Aorta (tissue), 5 donors: Measurements from ENCODE around the gene CCDC157. TPM values are rescaled to one million over a fixed set of nuclear protein-coding genes. Genes with fewer than 3 reads are reported as not detected.

Source experiments
- ATAC-seq: fragments of 200-7000 bp; cut with Tn5 transposase; one replicate; pipeline ENCODE4 v1.9.1; 2022; ENCODE audit warnings: moderate library complexity; ENCODE audit not compliant: low FRiP score
- DNase-seq, 2 donors: peaks; one replicate each; pipeline ENCODE4 v3.0.0-alpha.2; 2020
- H3K27ac ChIP-seq, 2 donors: one replicate each; pipeline ENCODE4 v1.5.1; 2013; ENCODE audit warnings: low read length in 2 of 2, mild to moderate bottlenecking in 2 of 2, moderate library complexity in 2 of 2, control low read depth in 1 of 2, inconsistent platforms in 1 of 2, low read depth in 1 of 2
- H3K27me3 ChIP-seq, 2 donors: one replicate each; pipeline ENCODE4 v1.6.1; 2013; ENCODE audit warnings: control low read depth in 1 of 2, low read length in 1 of 2, mild to moderate bottlenecking in 1 of 2, moderate library complexity in 1 of 2; ENCODE audit not compliant: insufficient read depth in 2 of 2, control insufficient read depth in 1 of 2
- H3K36me3 ChIP-seq, 2 donors: one replicate each; pipeline ENCODE4 v1.6.1; 2013; ENCODE audit warnings: control low read depth in 1 of 2, low read length in 1 of 2, mild to moderate bottlenecking in 1 of 2; ENCODE audit not compliant: insufficient read depth in 2 of 2, control insufficient read depth in 1 of 2
- H3K4me1 ChIP-seq, 2 donors: one replicate each; pipeline ENCODE4 v1.6.1; 2013; ENCODE audit warnings: low read length in 2 of 2, control low read depth in 1 of 2, mild to moderate bottlenecking in 1 of 2, moderate library complexity in 1 of 2; ENCODE audit not compliant: insufficient read depth in 2 of 2, control insufficient read depth in 1 of 2
- H3K4me3 ChIP-seq, 2 donors: one replicate each; pipeline ENCODE4 v1.5.1; 2013; ENCODE audit warnings: low read length in 2 of 2, control low read depth in 1 of 2, mild to moderate bottlenecking in 1 of 2
- H3K9me3 ChIP-seq: one replicate; pipeline ENCODE4 v1.6.1; 2013; ENCODE audit warnings: mild to moderate bottlenecking, low read length; ENCODE audit not compliant: control insufficient read depth
- WGBS, 2 donors: extraction: QIAGEN DNeasy Blood & Tissue Kit; methylation state at CpG; one replicate each; pipeline ENCODE4 v1.1.7; 2013; 5-methylcytosine and 5-hydroxymethylcytosine counted together
- intact Hi-C, 2 donors: fragments of 100-400 bp; cut with DNase I; formaldehyde crosslinking; loops; one replicate each; pipeline versions ENCODE4 v1.14.2 to v1.15.0; 2022
- long read RNA-seq, 2 donors: library from polyadenylated mRNA; unstranded; transcript quantifications; one replicate each; pipeline ENCODE4 v2.0.0, GENCODE V29; 2020 to 2021
- polyA plus RNA-seq, 2 donors: library from polyadenylated mRNA; stranded (reverse); fragments of 200-250 nt; gene quantifications; one replicate each; pipeline ENCODE4 v1.2.3, GENCODE V29; 2013
- total RNA-seq, 2 donors: library from RNA; stranded (reverse); fragmentation: NEBNext Ultra II Directional; extraction: Animal tissue kit (Norgen Biotek cat#: 25700); gene quantifications; one replicate each; pipeline ENCODE4 v1.2.1, GENCODE V29; 2021
- donor health status: healthy with polysubstance abuse.
- donor health status: Bipolar disorder and iron deficiency.
- donor health status: DM: no; HTN: no; CAD: no.
- donor health status: DM: no; HTN: no; CAD: no.
- donor health status: DM: yes; HTN: yes; CAD: no.

Gene CCDC157
- total RNA-seq, result 1 to 10 TPM in 1 of 2 donors, under 1 TPM in 1; 0.87 to 2.4 TPM
- 1 to 10 TPM; 1.0 to 3.6 TPM for polyA plus RNA-seq
- long read RNA-seq, donor 1, transcript CCDC157-202 (3 exons, 1,759 nt), result major isoform, 5 of 7 reads
- long read RNA-seq, donor 1, partial matches to known transcripts, result 0 of 7 reads
- long read RNA-seq, donor 1, other reads (novel, unspliced or antisense), result 2 of 7 reads
- long read RNA-seq, donor 2, partial matches to known transcripts, result 0 of 6 reads
- long read RNA-seq, donor 2, other reads (novel, unspliced or antisense), result 6 of 6 reads

- H3K9me3 ChIP-seq, result no peaks in the 10 kb centered on the region
These were observed at the start of gene CCDC157, which contains the start of gene SF3A1 for GRCh38 chr22:30356449-30357235. TSS of gene CCDC157 (plus strand) at chr22:30357007. CDS start at chr22:30366001, 8,994 bp downstream. TSS of gene SF3A1 (minus strand) at chr22:30356894. CDS start at chr22:30356792, 102 bp downstream.

GRCh38 chr22:30307041-30307574, 49.7 kb upstream of the CCDC157 start:
- H3K4me3 ChIP-seq, result no peak overlapping the region
- 93 to 95% methylated on average over 4 of the region's 4 CpGs for WGBS, 2 donors
- DNase-seq (peak in 1 of 2 donors; percentile 13), ATAC-seq (no peak)
- intact Hi-C loops, result no loop called here
- H3K27ac ChIP-seq, result no peak overlapping the region
- no peaks in the 10 kb centered on the region for H3K9me3 ChIP-seq
- H3K4me1 ChIP-seq, result peaks cover 12 to 22% of the 10 kb centered on the region in 2 donors
- H3K36me3 ChIP-seq, result no peaks in the 10 kb centered on the region
- no peaks in the 10 kb centered on the region for H3K27me3 ChIP-seq

More at GRCh38 chr22:30356449-30357235, at the start of gene CCDC157, which contains the start of gene SF3A1:
- peaks cover 4 to 6% of the 10 kb centered on the region in 2 donors for H3K36me3 ChIP-seq
- peak within 1 kb of the TSS; percentile 53 to 71 for H3K4me3 ChIP-seq
- H3K4me1 ChIP-seq, result no peaks in the 10 kb centered on the region
- intact Hi-C loops, result loop anchor here in 1 of 2 donors (2.0 kb wide), 3 partner anchors 30 to 68 kb away; partner anchors contain the start of genes CASTOR1, RNF215 and TBC1D10A
- H3K27me3 ChIP-seq, result no peaks in the 10 kb centered on the region
- peak; percentile 98 for ATAC-seq
- peak; percentile 94 to 97 for DNase-seq
- WGBS, 2 donors, result 0 to 1% methylated on average over 75 to 91 of the region's 91 CpGs
- peak within 1 kb of the TSS in 1 of 2 donors; percentile 90 for H3K27ac ChIP-seq

GRCh38 chr22:30308093-30308492, 48.7 kb upstream of the CCDC157 start:
- no peak overlapping the region for H3K27ac ChIP-seq
- ATAC-seq, result no peak
- no peak overlapping the region for H3K4me3 ChIP-seq
- peaks cover 12 to 24% of the 10 kb centered on the region in 2 donors for H3K4me1 ChIP-seq
- WGBS, 2 donors, result 72 to 74% methylated on average over 2 of the region's 2 CpGs
- intact Hi-C loops, result no loop called here
- no peaks in the 10 kb centered on the region for H3K9me3 ChIP-seq
- no peaks in the 10 kb centered on the region for H3K36me3 ChIP-seq
- DNase-seq, result peak in 1 of 2 donors; percentile 18
- no peaks in the 10 kb centered on the region for H3K27me3 ChIP-seq

- no peak overlapping the region for H3K4me3 ChIP-seq
- ATAC-seq (no peak), DNase-seq (peak in 1 of 2 donors; percentile 43)
- no peaks in the 10 kb centered on the region for H3K27me3 ChIP-seq
- intact Hi-C loops, result no loop called here
- no peaks in the 10 kb centered on the region for H3K9me3 ChIP-seq
- no peaks in the 10 kb centered on the region for H3K36me3 ChIP-seq
- 76 to 77% methylated on average over 5 of the region's 5 CpGs for WGBS, 2 donors
- H3K27ac ChIP-seq, result no peak overlapping the region
- H3K4me1 ChIP-seq, result peaks cover 12 to 24% of the 10 kb centered on the region in 2 donors
These were observed 48.1 kb upstream of the CCDC157 start for GRCh38 chr22:30308518-30309230.

- Histone ChIP-seq H3K36me3 (no peaks in the 10 kb centered on the region), H3K9me3 (no peaks in the 10 kb centered on the region), H3K27me3 (no peaks in the 10 kb centered on the region), H3K4me3 (no peak overlapping the region), H3K4me1 (peaks cover 12 to 21% of the 10 kb centered on the region in 2 donors), H3K27ac (peak overlapping the region; percentile 6 to 71)
- WGBS, 2 donors, result 38 to 46% methylated on average over 7 of the region's 7 CpGs
- peak in 1 of 2 donors; percentile 49 for DNase-seq
- peak; percentile 17 for ATAC-seq
- intact Hi-C loops, result no loop called here
These were observed 46.7 kb upstream of the CCDC157 start for GRCh38 chr22:30309951-30310741.

GRCh38 chr22:30310881-30311771, 45.7 kb upstream of the CCDC157 start:
- H3K27ac ChIP-seq, result peak overlapping the region; percentile 6 to 71
- ATAC-seq (peak; percentile 89), DNase-seq (peak; percentile 86)
- intact Hi-C loops, result no loop called here
- no peaks in the 10 kb centered on the region for H3K9me3 ChIP-seq
- WGBS, 2 donors, result 8 to 12% methylated on average over 8 of the region's 8 CpGs
- no peak overlapping the region for H3K4me3 ChIP-seq
- no peaks in the 10 kb centered on the region for H3K27me3 ChIP-seq
- H3K4me1 ChIP-seq, result peaks cover 13 to 18% of the 10 kb centered on the region in 2 donors
- H3K36me3 ChIP-seq, result no peaks in the 10 kb centered on the region

- peak in 1 of 2 donors; percentile 42 for DNase-seq
- WGBS, 2 donors, result 62 to 67% methylated on average over 6 of the region's 6 CpGs
- H3K27me3 ChIP-seq, result no peaks in the 10 kb centered on the region
- intact Hi-C loops, result no loop called here
- H3K4me3 ChIP-seq, result no peak overlapping the region
- no peak for ATAC-seq
- H3K4me1 ChIP-seq, result peaks cover 14 to 17% of the 10 kb centered on the region in 2 donors
- H3K36me3 ChIP-seq, result no peaks in the 10 kb centered on the region
- no peaks in the 10 kb centered on the region for H3K9me3 ChIP-seq
- peak overlapping the region in 1 of 2 donors; percentile 23 for H3K27ac ChIP-seq
These were observed 44.8 kb upstream of the CCDC157 start for GRCh38 chr22:30312053-30312452.
